ENCODE results near the gene NPY5R. TPM values are rescaled to one million over a fixed set of nuclear protein-coding genes. Genes with fewer than 3 reads are reported as not detected.

The NPY5R gene
- total RNA-seq, 1 donor from 2014 or later, result not detected

GRCh38 chr4:163384926-163385325, 41.2 kb downstream of the NPY5R start:
- Mint-ChIP-seq H3K4me1 (ENCODE audit: low read depth) (no peaks in the 10 kb centered on the region), H3K36me3 (ENCODE audit: low read depth) (no peaks in the 10 kb centered on the region), H3K27ac (ENCODE audit: unreplicated experiment) (no peak overlapping the region), H3K27me3 (ENCODE audit: low read depth) (no peaks in the 10 kb centered on the region), H3K4me3 (ENCODE audit: unreplicated experiment) (no peak overlapping the region), H3K9me3 (ENCODE audit: low read depth) (no peaks in the 10 kb centered on the region)
- DNase-seq (ENCODE audit: low spot score), result no peak
- TF ChIP-seq, protein P1, sequence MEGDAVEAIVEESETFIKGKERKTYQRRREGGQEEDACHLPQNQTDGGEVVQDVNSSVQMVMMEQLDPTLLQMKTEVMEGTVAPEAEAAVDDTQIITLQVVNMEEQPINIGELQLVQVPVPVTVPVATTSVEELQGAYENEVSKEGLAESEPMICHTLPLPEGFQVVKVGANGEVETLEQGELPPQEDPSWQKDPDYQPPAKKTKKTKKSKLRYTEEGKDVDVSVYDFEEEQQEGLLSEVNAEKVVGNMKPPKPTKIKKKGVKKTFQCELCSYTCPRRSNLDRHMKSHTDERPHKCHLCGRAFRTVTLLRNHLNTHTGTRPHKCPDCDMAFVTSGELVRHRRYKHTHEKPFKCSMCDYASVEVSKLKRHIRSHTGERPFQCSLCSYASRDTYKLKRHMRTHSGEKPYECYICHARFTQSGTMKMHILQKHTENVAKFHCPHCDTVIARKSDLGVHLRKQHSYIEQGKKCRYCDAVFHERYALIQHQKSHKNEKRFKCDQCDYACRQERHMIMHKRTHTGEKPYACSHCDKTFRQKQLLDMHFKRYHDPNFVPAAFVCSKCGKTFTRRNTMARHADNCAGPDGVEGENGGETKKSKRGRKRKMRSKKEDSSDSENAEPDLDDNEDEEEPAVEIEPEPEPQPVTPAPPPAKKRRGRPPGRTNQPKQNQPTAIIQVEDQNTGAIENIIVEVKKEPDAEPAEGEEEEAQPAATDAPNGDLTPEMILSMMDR (IDR thresholded peaks at IDR 0.05), result no peak

DNA sequence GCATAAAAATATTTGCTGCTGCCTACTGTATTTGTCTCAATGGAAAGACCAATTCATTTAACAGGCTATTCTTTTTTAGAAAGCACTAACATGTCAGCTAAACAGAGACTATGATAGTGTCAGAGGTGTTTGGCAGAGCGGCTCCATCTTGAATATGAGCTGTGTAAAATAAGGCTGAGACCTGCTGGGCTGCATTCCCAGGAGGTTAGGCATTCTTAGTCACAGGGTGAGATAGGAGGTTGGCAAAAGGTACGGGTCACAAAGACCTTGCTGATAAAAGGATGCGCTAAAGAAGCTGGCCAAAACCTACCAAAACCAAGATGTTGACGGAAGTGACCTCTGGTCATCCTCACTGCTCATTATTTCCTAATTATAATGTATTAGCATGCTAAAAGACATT, 41.8 kb downstream of the NPY5R start:
- TF ChIP-seq, protein P1 (IDR thresholded peaks at IDR 0.05), result no peak
- Mint-ChIP-seq H3K4me3 (ENCODE audit: unreplicated experiment) (no peak overlapping the region), H3K27me3 (ENCODE audit: low read depth) (no peaks in the 10 kb centered on the region), H3K4me1 (ENCODE audit: low read depth) (no peaks in the 10 kb centered on the region), H3K27ac (ENCODE audit: unreplicated experiment) (no peak overlapping the region), H3K36me3 (ENCODE audit: low read depth) (no peaks in the 10 kb centered on the region), H3K9me3 (ENCODE audit: low read depth) (no peaks in the 10 kb centered on the region)
- DNase-seq (ENCODE audit: low spot score), result no peak

DNA sequence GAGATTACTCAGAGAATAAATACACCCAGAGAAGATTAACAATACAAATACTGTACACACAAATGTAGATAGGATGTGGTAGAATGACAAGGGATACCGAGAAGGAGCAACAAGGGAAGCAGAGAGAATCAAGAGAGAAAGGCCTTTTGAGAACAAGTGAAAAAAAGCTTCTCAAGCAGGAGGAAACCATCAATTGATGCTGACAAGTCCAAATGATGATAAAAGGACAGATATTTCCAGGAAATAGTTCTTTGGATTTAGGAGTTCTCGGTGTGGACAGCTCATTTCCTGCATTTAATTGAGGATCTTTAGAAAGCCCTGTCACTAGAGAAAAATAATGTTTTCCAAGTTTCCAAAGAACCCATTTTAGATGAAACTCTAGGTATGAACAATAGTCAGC, 48.1 kb downstream of the NPY5R start:
- Mint-ChIP-seq H3K4me3 (ENCODE audit: unreplicated experiment) (no peak overlapping the region), H3K36me3 (ENCODE audit: low read depth) (no peaks in the 10 kb centered on the region), H3K27me3 (ENCODE audit: low read depth) (peaks cover 12% of the 10 kb centered on the region), H3K27ac (ENCODE audit: unreplicated experiment) (no peak overlapping the region), H3K4me1 (ENCODE audit: low read depth) (no peaks in the 10 kb centered on the region), H3K9me3 (ENCODE audit: low read depth) (no peaks in the 10 kb centered on the region)
- DNase-seq (ENCODE audit: low spot score), result no peak
- TF ChIP-seq, protein P1 (IDR thresholded peaks at IDR 0.05), result no peak

- H3K36me3 Mint-ChIP-seq (ENCODE audit: low read depth), result no peaks in the 10 kb centered on the region
- no peak for DNase-seq (ENCODE audit: low spot score)
- H3K9me3 Mint-ChIP-seq (ENCODE audit: low read depth), result no peaks in the 10 kb centered on the region
- H3K4me3 Mint-ChIP-seq (ENCODE audit: unreplicated experiment), result no peak overlapping the region
- H3K27me3 Mint-ChIP-seq (ENCODE audit: low read depth), result peaks cover 12% of the 10 kb centered on the region
- TF ChIP-seq, protein P1 (IDR thresholded peaks at IDR 0.05), result no peak
- no peaks in the 10 kb centered on the region for H3K4me1 Mint-ChIP-seq (ENCODE audit: low read depth)
- no peak overlapping the region for H3K27ac Mint-ChIP-seq (ENCODE audit: unreplicated experiment)
Measured at GRCh38 chr4:163392328-163392727, 48.6 kb downstream of the NPY5R start.

DNA sequence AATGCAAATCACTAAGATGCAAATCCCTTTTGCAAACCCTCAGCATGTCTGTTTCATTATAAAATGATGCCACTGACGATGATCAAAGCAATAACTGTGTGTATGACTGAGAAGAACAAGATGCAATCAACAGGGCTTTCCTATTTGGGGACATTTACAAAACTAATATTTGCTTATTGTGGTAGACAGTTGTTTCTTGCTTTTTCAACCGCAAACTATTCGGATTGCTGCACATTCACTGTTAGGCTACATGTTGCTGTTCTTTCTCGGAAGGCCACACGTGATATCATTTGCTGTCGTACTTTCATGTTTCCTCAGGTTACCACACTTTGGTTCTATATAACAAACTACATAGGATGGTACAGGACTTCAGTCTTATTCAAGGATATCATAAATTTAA, 49.8 kb downstream of the NPY5R start:
- no peak for DNase-seq (ENCODE audit: low spot score)
- Mint-ChIP-seq H3K27ac (ENCODE audit: unreplicated experiment) (no peak overlapping the region), H3K4me1 (ENCODE audit: low read depth) (no peaks in the 10 kb centered on the region), H3K36me3 (ENCODE audit: low read depth) (no peaks in the 10 kb centered on the region), H3K27me3 (ENCODE audit: low read depth) (peaks cover 12% of the 10 kb centered on the region), H3K9me3 (ENCODE audit: low read depth) (no peaks in the 10 kb centered on the region), H3K4me3 (ENCODE audit: unreplicated experiment) (no peak overlapping the region)
- TF ChIP-seq, protein P1 (IDR thresholded peaks at IDR 0.05), result no peak

Data from chondrocyte (in vitro differentiated cells).